ENCODE results near the gene DVL2. TPM values are rescaled to one million over a fixed set of nuclear protein-coding genes. Genes with fewer than 3 reads are reported as not detected.

The DVL2 gene
- total and polyA plus RNA-seq, 2 of the 13 experiments (the other 11 are each of a cell fraction or from before 2014, with no cell fraction given), result 5.7 to 38.2 TPM

DNA sequence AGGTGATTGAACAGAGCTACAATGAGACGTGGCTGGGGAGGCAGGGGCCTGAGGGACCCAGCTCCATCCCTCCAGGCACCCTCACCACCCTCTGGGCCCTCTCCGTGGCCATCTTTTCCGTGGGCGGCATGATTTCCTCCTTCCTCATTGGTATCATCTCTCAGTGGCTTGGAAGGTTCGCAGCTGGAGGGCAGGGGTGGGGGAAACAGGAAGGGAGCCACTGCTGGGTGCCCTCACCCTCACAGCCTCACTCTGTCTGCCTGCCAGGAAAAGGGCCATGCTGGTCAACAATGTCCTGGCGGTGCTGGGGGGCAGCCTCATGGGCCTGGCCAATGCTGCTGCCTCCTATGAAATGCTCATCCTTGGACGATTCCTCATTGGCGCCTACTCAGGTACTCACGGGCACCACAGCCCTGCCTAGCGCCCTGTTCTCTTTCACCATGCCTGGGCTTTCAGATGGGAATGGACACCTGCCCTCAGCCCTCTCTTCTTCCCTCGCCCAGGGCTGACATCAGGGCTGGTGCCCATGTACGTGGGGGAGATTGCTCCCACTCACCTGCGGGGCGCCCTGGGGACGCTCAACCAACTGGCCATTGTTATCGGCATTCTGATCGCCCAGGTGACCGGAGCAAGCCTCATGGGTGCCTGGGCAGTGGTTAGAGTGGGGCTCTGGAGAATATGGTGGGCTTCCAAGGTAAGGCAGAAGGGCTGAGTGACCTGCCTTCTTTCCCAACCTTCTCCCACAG lies 49.3 kb upstream of the DVL2 start:
- no peak for TF ChIP-seq ZNF337 (CRISPR knock-in tag; IDR thresholded peaks at IDR 0.05; ENCODE audit: borderline replicate concordance, low read depth)
- TF ChIP-seq PCBP1 (IDR thresholded peaks at IDR 0.05; ENCODE audit: borderline replicate concordance, low read depth, low read length), result no peak
- TF ChIP-seq ZNF10 (CRISPR knock-in tag; IDR thresholded peaks at IDR 0.05; ENCODE audit: borderline replicate concordance, low read depth), result no peak
- no peak for TF ChIP-seq ERF (CRISPR knock-in tag; IDR thresholded peaks at IDR 0.05)
- TF ChIP-seq HNRNPH1 (optimal IDR thresholded peaks at IDR 0.05; ENCODE audit: low read depth, low read length), result no peak
- TF ChIP-seq, protein P1, sequence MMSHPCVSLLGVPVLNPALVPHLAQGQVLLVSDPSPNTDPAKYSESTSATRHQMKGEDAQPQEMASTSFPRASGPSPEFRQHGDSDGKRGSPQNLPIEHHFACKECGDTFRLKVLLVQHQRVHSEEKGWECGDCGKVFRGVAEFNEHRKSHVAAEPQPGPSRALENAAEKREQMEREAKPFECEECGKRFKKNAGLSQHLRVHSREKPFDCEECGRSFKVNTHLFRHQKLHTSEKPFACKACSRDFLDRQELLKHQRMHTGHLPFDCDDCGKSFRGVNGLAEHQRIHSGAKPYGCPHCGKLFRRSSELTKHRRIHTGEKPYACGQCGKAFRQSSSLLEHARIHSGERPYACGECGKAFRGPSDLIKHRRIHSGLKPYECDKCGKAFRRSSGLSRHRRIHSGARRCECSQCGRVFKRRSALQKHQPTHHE (CRISPR knock-in tag; IDR thresholded peaks at IDR 0.05; ENCODE audit: borderline replicate concordance), result no peak
- no peak for TF ChIP-seq SCMH1 (CRISPR knock-in tag; IDR thresholded peaks at IDR 0.05; ENCODE audit: borderline replicate concordance)
- no peak for TF ChIP-seq ZNF660 (CRISPR knock-in tag; IDR thresholded peaks at IDR 0.05; ENCODE audit: borderline replicate concordance, low read depth)
- Histone ChIP-seq H3K4me3 (replicated peaks in 1 of 3; ENCODE audit: insufficient read depth in 1 of 3, low read depth in 2 of 3, low read length in 3 of 3) (no peak overlapping the region), H3K9ac (ENCODE audit: insufficient read depth, low read depth, low read length) (no peak overlapping the region), H3K9me3 (ENCODE audit: low read length) (no peaks in the 10 kb centered on the region), H3K27me3 (ENCODE audit: control insufficient read depth in 1 of 2, insufficient read depth in 2 of 2, low read length in 2 of 2) (no peaks in the 10 kb centered on the region), H3K4me1 (ENCODE audit: insufficient read depth, low read length) (peaks cover 38% of the 10 kb centered on the region), H3K79me2 (ENCODE audit: insufficient read depth, low read length) (no peaks in the 10 kb centered on the region), H3K36me3 (replicated peaks in 1 of 2; ENCODE audit: control insufficient read depth in 1 of 2, insufficient read depth in 2 of 2, low read length in 2 of 2) (peaks cover 8 to 9% of the 10 kb centered on the region in 2 experiments; a peak in 4 of 5 replicates), H2AFZ (ENCODE audit: low read length) (no peak overlapping the region), H3K4me2 (ENCODE audit: low read depth, low read length) (no peak overlapping the region), H3K27ac (ENCODE audit: extremely low read length, insufficient read depth, low read length) (no peak overlapping the region), H4K20me1 (ENCODE audit: insufficient read depth, low read length) (no peaks in the 10 kb centered on the region)
- WGBS (ENCODE audit: low lambda C conversion rate), result 97% methylated on average over 6 of the region's 18 CpGs
- BruUV-seq (replicated peaks), result no TSS peak
- in situ Hi-C loops (cut with HindIII; ENCODE audit: extremely low pct_ligation_motif_present, low pct_unique_long_range_greater_than_20kb), result loop anchor here (10.0 kb wide), 1 partner anchor 239 kb away; the partner anchor contains the start of gene SLC16A11
- POLR2A ChIA-PET, result interaction anchor here (1.6 to 3.9 kb wide), 5 partner anchors 9 to 63 kb away, joined by 6 to 35 read pairs (median 16); partner anchors contain the start of genes ACADVL, CTDNEP1, DLG4 and ELP5
- ATAC-seq (no peak), FAIRE-seq (no peak), DNase-seq (ENCODE audit: low spot score) (no peak)
- intact Hi-C loops (cut with micrococcal nuclease; ENCODE audit: unreplicated experiment), result loop anchor here (5.0 kb wide), 1 partner anchor 41 kb away; the partner anchor contains the start of gene GABARAP
- CTCF ChIA-PET (ENCODE audit: low intra/inter-chr PET ratio, low total read pairs), result no interaction called here

All from HepG2 (cell line).